ENCODE results near the gene CDH13.

GRCh38 chr16:83721676-83722075, 1094.9 kb downstream of the CDH13 start:
- TF ChIP-seq EZH2 (IDR thresholded peaks at IDR 0.05) = no peak
- no peak for TF ChIP-seq POLR2AphosphoS5 (IDR thresholded peaks at IDR 0.05; ENCODE audit: borderline replicate concordance, low read depth, low read length)

Measured in SK-N-MC (cell line).